GM19239 (cell line): Measurements from ENCODE around the gene CLEC16A.
A peak's percentile ranks its signal among the peaks of the same experiment; 100 is the strongest.

Experiments used
- DNase-seq: peaks from one replicate; pipeline ENCODE4 v3.0.0; 2011; ENCODE audit warnings: low spot score; ENCODE audit not compliant: insufficient read length
- FAIRE-seq: peaks from 2 replicates; lab custom pipeline; 2011; peaks lifted over from hg19 to GRCh38; lab: Jason Lieb, UNC

Gene CLEC16A

GRCh38 chr16:11142951-11143350 is 198.6 kb downstream of the CLEC16A start:
- DNase-seq (no peak), FAIRE-seq (no peak)

- no peak for DNase-seq
- no peak for FAIRE-seq
Measured at GRCh38 chr16:11143372-11144035, 199.1 kb downstream of the CLEC16A start.

GRCh38 chr16:11144122-11144521 is 199.8 kb downstream of the CLEC16A start:
- DNase-seq (no peak), FAIRE-seq (no peak)

- DNase-seq = no peak
- no peak for FAIRE-seq
Measured at GRCh38 chr16:11145173-11145818, 200.9 kb downstream of the CLEC16A start.

- DNase-seq (no peak), FAIRE-seq (no peak)
Measured at GRCh38 chr16:11145819-11146211, 201.5 kb downstream of the CLEC16A start.

GRCh38 chr16:11147033-11147753 is 202.8 kb downstream of the CLEC16A start:
- FAIRE-seq = no peak

GRCh38 chr16:11147754-11148444 is 203.5 kb downstream of the CLEC16A start:
- FAIRE-seq (no peak), DNase-seq (no peak)

More at GRCh38 chr16:11147033-11147753, 202.8 kb downstream of the CLEC16A start:
- no peak for DNase-seq

- DNase-seq (no peak), FAIRE-seq (no peak)
Measured at GRCh38 chr16:11149011-11149616, 204.8 kb downstream of the CLEC16A start.

GRCh38 chr16:11150190-11150589 is 205.8 kb downstream of the CLEC16A start:
- FAIRE-seq = no peak
- DNase-seq = no peak

- FAIRE-seq (no peak), DNase-seq (no peak)
Measured at GRCh38 chr16:11151156-11151884, 207.0 kb downstream of the CLEC16A start.

- DNase-seq (no peak), FAIRE-seq (no peak)
Measured at GRCh38 chr16:11151885-11152629, 207.7 kb downstream of the CLEC16A start.

- DNase-seq (no peak), FAIRE-seq (no peak)
Measured at GRCh38 chr16:11152677-11153331, 208.4 kb downstream of the CLEC16A start.

GRCh38 chr16:11155284-11155806 is 211.0 kb downstream of the CLEC16A start:
- FAIRE-seq (no peak), DNase-seq (no peak)

GRCh38 chr16:11156401-11156800 is 212.0 kb downstream of the CLEC16A start:
- DNase-seq = no peak
- no peak for FAIRE-seq

GRCh38 chr16:11157143-11157542 is 212.8 kb downstream of the CLEC16A start:
- DNase-seq = peak; percentile 44
- peak; percentile 14 for FAIRE-seq

GRCh38 chr16:11158018-11158417 is 213.7 kb downstream of the CLEC16A start:
- DNase-seq (no peak), FAIRE-seq (no peak)

- DNase-seq = no peak
- FAIRE-seq = no peak
Measured at GRCh38 chr16:11159282-11159681, 214.9 kb downstream of the CLEC16A start.

- FAIRE-seq = no peak
- DNase-seq = no peak
Measured at GRCh38 chr16:11160676-11161115, 216.3 kb downstream of the CLEC16A start.
